Activated CD4-positive, alpha-beta T cell treated with anti-CD3 and anti-CD28 coated beads, Interleukin-2, amount 10 ng/mL, durations not matched to agents 7 days and 5 days (primary cell): Measurements from ENCODE around the gene FOXO6. TPM values are rescaled to one million over a fixed set of nuclear protein-coding genes. Genes with fewer than 3 reads are reported as not detected.

ENCODE experiments used
- CTCF ChIA-PET: fragments of 350-600 bp; sonication (Branson Sonifier 250); formaldehyde crosslinking; loops from one replicate; lab custom pipeline; 2021; ENCODE audit warnings: antibody characterized with exemption; lab: Charles Lee
- POLR2A ChIA-PET: fragments of 350-600 bp; sonication (Branson Sonifier 250); formaldehyde crosslinking; loops from one replicate; lab custom pipeline; 2021; ENCODE audit warnings: antibody characterized with exemption; lab: Charles Lee
- DNase-seq: peaks from one replicate; pipeline ENCODE4 v3.0.0-alpha.2; 2020
- H3K27ac Mint-ChIP-seq: one replicate; pipeline ENCODE4 v1.8.0; 2021; ENCODE audit warnings: mild to moderate bottlenecking, moderate library complexity, mixed read lengths
- H3K27me3 Mint-ChIP-seq: one replicate; pipeline ENCODE4 v1.8.0; 2021; ENCODE audit warnings: mixed read lengths
- H3K36me3 Mint-ChIP-seq: one replicate; pipeline ENCODE4 v1.8.0; 2021; ENCODE audit warnings: low read depth, mixed read lengths
- H3K4me1 Mint-ChIP-seq: one replicate; pipeline ENCODE4 v1.8.0; 2021; ENCODE audit warnings: mixed read lengths
- H3K4me3 Mint-ChIP-seq: one replicate; pipeline ENCODE4 v1.8.0; 2021; ENCODE audit warnings: mild to moderate bottlenecking, moderate library complexity, mixed read lengths
- H3K9me3 Mint-ChIP-seq: one replicate; pipeline ENCODE4 v1.8.0; 2021; ENCODE audit warnings: mixed read lengths
- total RNA-seq, 2 experiments: library from RNA; stranded (reverse); gene quantifications; one replicate each; pipeline ENCODE4 v1.2.3, GENCODE V29; 2021

Gene FOXO6
- total RNA-seq, 2 experiments from 2014 or later: not detected

DNA sequence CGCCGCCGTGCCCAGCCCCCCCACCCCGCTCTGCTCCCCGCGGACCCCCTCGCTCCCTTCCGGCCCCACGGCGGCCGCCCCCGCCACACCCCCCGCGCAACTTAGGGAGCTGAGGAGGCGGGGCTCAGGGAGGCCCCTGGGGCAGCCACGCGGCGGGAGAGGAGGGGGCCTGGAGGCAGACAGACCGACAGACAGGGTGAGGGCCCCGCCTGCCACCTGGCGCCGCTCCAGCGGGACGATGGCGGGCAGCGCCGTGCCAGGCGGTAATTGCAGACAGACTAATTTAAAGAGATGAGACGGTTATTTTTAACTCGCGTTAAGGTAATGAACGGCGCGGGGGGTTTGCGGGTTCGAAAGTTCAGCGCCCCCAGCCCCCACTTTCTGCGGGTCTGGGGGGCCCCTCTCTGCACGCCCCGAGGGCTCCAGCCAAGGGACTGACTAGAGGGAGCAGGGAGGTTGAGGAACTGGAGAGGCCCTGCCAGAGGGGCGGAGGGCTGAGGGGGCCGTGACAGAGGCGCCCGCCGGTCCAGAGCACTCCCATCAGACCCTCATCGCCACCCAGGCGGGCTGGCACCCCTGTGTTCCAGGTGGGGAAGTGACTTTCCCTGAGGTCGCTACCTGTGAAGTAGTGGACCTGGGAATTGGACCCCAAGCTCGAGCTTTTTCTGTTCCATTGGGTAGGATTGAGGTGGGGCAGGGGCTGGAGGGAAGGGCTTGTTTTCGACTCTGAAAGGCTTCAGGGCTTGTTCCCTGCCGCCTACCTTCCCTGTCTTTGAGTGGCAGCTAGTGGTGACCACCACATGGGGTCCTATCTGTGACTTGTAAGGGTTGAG lies 5.4 kb downstream of the FOXO6 start:
- peaks cover 61% of the 10 kb centered on the region for H3K27me3 Mint-ChIP-seq
- ChIA-PET CTCF (interaction anchor here (0.6 to 0.7 kb wide), 2 partner anchors 21 to 47 kb away, joined by 3 to 5 read pairs; no protein-coding TSS in a partner anchor), POLR2A (no interaction called here)
- H3K4me3 Mint-ChIP-seq: peak overlapping the region; percentile 13
- H3K4me1 Mint-ChIP-seq: peaks cover 6% of the 10 kb centered on the region
- H3K27ac Mint-ChIP-seq: no peak overlapping the region
- no peaks in the 10 kb centered on the region for H3K36me3 Mint-ChIP-seq
- no peaks in the 10 kb centered on the region for H3K9me3 Mint-ChIP-seq
- peak; percentile 28 for DNase-seq

DNA sequence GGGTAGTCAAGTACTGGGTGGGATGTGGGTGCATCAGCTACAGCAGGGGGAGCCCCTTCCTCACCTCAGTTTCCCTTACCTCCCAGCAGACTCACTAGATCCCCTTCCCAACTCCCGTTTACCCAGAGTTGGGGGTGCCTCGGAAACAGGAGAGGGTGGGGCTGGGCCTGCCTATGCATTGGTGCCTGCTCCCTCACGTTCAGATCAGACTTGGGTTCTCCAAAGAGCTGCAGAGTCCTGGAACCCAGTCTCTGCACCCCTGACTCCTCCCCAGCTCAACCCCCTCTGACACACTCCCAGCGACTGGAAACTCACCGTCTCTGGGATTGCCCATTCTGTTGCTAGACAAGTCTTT lies 6.0 kb downstream of the FOXO6 start:
- Mint-ChIP-seq H3K4me1 (peaks cover 6% of the 10 kb centered on the region), H3K36me3 (no peaks in the 10 kb centered on the region), H3K4me3 (no peak overlapping the region), H3K27ac (no peak overlapping the region), H3K9me3 (no peaks in the 10 kb centered on the region), H3K27me3 (peaks cover 58% of the 10 kb centered on the region)
- CTCF ChIA-PET: interaction anchor here (0.6 to 0.7 kb wide), 2 partner anchors 20 to 48 kb away, joined by 3 to 5 read pairs; no protein-coding TSS in a partner anchor
- POLR2A ChIA-PET: no interaction called here
- no peak for DNase-seq

DNA sequence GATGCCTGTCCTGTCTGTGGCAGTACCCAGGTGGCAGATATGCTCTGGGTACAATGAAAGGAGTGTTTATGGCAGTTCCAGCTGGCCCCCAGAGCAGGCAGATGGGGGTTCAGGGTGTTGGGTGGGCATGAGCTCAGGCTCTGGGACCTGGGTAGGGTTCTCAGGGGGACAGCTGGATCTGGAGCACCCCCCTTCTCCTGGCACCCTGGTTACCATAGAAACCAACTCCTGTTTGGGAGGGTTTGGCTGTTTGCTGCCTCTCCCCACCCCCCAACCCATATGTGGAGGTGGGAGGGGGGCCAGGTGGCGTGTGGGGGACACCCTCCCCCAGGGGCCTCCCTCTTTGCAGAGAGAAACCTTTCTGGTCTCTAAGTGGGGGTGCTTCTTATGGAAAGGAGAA lies 7.1 kb downstream of the FOXO6 start:
- Mint-ChIP-seq H3K9me3 (no peaks in the 10 kb centered on the region), H3K27me3 (peaks cover 52% of the 10 kb centered on the region), H3K27ac (no peak overlapping the region), H3K4me3 (no peak overlapping the region), H3K4me1 (peaks cover 6% of the 10 kb centered on the region), H3K36me3 (no peaks in the 10 kb centered on the region)
- CTCF ChIA-PET: interaction anchor here (0.5 to 0.7 kb wide), 2 partner anchors 9 to 1497 kb away, joined by 3 read pairs; no protein-coding TSS in a partner anchor
- no peak for DNase-seq
- POLR2A ChIA-PET: no interaction called here

DNA sequence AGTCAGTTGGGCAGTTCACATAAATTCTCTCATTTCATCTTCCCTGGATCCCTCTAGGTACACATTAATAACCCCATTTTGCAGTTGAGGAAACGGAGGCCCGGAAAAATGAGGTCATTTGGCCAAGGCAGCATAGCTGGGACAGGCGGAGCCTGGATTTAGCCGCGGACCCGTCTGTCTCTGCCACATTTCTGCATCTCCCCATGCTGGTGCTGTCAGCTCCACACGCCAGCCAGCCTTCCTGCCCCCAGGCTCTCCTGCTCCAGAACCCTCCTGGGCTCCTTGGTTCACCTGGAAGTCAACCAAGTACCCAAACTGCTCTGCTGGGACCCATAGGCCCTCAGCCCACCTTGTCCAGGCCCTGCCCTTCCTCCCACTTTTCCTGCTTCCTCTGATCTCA lies 7.6 kb downstream of the FOXO6 start:
- Mint-ChIP-seq H3K27ac (no peak overlapping the region), H3K36me3 (no peaks in the 10 kb centered on the region), H3K27me3 (peaks cover 48% of the 10 kb centered on the region), H3K4me1 (peaks cover 6% of the 10 kb centered on the region), H3K4me3 (no peak overlapping the region), H3K9me3 (no peaks in the 10 kb centered on the region)
- ChIA-PET CTCF (interaction anchor here (0.5 kb wide), 1 partner anchor 1498 kb away, joined by 3 read pairs; no protein-coding TSS in a partner anchor), POLR2A (no interaction called here)
- DNase-seq: no peak

DNA sequence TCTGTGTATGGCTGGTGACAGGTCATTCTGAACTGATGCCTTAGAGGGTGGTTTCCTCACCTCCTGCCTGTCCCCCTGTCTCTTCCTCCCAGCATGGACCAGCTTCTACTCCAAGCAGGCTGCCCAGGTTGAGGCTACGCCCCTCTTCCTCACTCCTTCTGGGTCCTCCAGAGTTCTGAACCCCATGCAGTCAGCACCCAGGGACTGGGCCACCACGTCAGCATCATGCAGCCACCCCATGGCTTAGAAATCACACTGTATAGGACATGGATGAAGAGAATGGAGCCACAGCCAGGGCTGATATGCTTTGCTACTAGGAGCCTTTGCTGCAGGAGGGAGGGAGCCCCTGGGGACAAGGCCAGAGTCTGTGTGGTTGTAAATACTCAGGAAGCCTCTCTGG lies 8.3 kb downstream of the FOXO6 start:
- H3K4me3 Mint-ChIP-seq: no peak overlapping the region
- CTCF ChIA-PET: interaction anchor here (1.7 kb wide), 1 partner anchor 14 kb away, joined by 5 read pairs; no protein-coding TSS in a partner anchor

DNA sequence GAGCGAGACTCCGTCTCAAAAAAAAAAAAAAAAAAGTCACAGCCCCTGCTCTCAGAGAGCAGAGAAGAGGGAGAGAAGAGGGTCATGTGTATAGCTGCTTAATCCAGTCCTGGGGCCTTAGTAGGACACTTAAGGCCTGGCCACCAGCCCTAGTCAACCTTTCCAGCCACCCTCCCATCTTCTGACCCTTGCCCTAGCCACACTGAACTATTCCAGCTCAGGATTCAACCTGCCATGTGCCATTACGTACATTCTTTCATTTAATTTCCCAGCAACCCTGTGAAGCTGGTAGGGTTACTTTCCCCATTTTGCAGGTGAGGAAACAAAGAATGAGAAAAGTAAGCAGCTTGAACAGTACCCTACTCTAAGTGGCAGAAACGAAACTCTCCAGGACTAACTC lies 9.0 kb downstream of the FOXO6 start:
- Mint-ChIP-seq H3K4me3 (no peak overlapping the region), H3K9me3 (no peaks in the 10 kb centered on the region), H3K27me3 (peaks cover 37% of the 10 kb centered on the region), H3K27ac (no peak overlapping the region), H3K4me1 (peaks cover 6% of the 10 kb centered on the region), H3K36me3 (no peaks in the 10 kb centered on the region)
- POLR2A ChIA-PET: no interaction called here
- no peak for DNase-seq
- CTCF ChIA-PET: interaction anchor here (1.7 kb wide), 1 partner anchor 15 kb away, joined by 5 read pairs; no protein-coding TSS in a partner anchor

More for the DNA sequence above, 8.3 kb downstream of the FOXO6 start:
- H3K27ac Mint-ChIP-seq: no peak overlapping the region
- peaks cover 44% of the 10 kb centered on the region for H3K27me3 Mint-ChIP-seq
- POLR2A ChIA-PET: no interaction called here
- no peak for DNase-seq
- H3K36me3 Mint-ChIP-seq: no peaks in the 10 kb centered on the region
- peaks cover 6% of the 10 kb centered on the region for H3K4me1 Mint-ChIP-seq
- no peaks in the 10 kb centered on the region for H3K9me3 Mint-ChIP-seq

DNA sequence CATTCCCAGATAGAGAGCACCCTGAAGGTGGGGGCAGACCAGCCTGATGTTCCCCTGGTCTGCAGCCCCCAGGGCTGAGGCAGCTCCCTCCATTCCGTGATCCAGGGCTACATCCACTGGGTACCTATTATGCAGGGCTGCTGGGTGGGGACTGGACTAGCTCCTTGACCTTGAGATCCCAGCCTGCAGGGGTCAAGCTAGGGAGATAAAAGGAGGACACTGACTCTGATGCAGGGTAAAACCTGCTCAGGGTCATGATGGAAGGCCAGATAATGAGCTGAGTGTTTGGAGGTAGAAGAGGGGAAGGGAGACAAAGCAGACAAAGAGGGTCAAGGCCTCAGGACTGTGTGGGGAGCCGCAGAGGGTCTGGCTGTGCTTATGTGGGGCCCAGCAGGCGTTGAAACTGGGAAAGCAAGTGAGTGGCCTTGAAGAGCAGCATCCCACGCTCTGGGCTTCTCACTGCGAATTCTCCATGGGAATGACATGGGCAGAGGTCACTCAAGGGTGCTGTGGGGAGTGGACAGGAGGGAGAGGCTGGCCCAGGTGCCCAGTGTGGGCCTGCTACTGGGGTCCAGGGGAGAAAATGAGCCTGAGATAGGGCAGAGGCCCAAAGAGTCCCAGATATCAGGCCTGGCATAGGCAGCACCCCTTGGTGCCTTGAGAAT lies 9.7 kb downstream of the FOXO6 start:
- no peak for DNase-seq
- H3K27ac Mint-ChIP-seq: no peak overlapping the region
- H3K4me1 Mint-ChIP-seq: peaks cover 6% of the 10 kb centered on the region
- no peak overlapping the region for H3K4me3 Mint-ChIP-seq
- ChIA-PET POLR2A (no interaction called here), CTCF (interaction anchor here (0.6 to 1.7 kb wide), 2 partner anchors 16 to 204 kb away, joined by 3 to 5 read pairs; no protein-coding TSS in a partner anchor)
- H3K36me3 Mint-ChIP-seq: no peaks in the 10 kb centered on the region
- H3K9me3 Mint-ChIP-seq: no peaks in the 10 kb centered on the region
- peaks cover 30% of the 10 kb centered on the region for H3K27me3 Mint-ChIP-seq

DNA sequence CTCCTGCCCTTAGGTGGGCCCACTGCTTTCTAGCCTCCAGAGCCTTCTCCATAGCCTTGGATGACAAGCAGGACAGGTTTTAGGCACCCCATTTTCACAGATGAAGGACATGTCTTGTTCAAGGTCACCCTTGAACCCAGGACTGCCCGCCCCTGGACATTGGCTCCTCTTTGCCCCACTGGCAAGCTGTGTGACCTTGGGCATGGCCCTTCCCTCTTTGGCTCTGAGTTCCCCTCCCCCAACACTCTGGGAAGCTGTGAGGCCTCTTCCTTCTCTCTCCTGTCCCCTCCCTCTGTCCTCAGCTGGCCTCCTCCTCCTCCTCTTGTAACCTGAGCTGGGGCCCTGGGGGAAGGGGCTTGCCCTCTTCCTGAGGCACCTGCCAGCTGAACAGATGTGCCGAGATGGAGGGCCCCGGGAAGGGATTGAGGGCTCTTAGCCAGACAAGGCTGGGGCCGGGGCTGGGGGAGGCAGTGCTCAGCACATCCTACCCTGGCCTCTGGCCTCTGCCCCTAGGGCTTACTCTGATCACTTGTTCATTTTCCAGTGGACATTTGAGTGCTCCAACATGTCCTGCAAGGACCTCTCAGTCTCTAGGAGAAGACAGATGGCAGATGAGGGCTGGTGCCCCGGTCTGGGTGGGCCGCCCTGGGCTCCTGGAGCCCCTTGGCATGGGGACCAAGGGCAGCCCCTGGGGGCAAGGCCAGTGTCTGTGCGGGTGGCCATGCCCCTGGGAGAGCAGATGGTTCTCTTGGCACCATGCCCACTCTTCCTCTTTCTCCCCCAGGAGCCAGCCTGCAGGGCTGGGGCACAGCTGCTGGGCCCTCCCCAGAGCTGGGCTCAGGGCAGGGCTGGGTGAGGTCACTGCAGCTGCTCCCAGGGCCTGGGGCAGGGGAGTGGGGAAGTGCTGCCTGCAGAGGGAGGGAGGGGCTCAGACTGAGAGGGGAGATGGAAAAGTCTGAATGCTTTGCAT lies 10.7 kb downstream of the FOXO6 start:
- H3K27ac Mint-ChIP-seq: no peak overlapping the region
- no peak overlapping the region for H3K4me3 Mint-ChIP-seq
- ChIA-PET CTCF (no interaction called here), POLR2A (no interaction called here)
- peaks cover 28% of the 10 kb centered on the region for H3K27me3 Mint-ChIP-seq
- DNase-seq: no peak
- H3K36me3 Mint-ChIP-seq: no peaks in the 10 kb centered on the region
- peaks cover 3% of the 10 kb centered on the region for H3K4me1 Mint-ChIP-seq
- H3K9me3 Mint-ChIP-seq: no peaks in the 10 kb centered on the region

DNA sequence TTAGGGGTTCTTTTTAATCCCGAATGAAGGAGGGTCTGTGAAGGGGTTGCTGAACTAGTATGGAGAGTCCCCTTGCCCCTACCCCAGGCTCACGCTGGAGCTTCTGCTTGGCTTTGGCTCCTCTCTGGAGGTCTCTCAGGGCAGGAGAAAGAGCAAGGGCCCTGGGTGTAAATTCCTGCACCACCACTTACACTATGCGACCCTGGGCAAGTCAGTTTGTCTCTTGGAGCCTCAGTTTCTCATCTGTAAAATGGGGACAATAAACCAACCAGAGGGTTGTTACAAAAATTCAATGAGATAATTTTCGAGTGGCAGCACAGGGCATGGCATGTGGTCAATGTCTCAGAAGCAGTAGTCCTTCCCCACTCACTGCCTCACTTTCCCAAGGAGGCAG lies 11.4 kb downstream of the FOXO6 start:
- DNase-seq: no peak
- no peaks in the 10 kb centered on the region for H3K36me3 Mint-ChIP-seq
- H3K27me3 Mint-ChIP-seq: peaks cover 21% of the 10 kb centered on the region
- ChIA-PET POLR2A (no interaction called here), CTCF (no interaction called here)
- no peaks in the 10 kb centered on the region for H3K9me3 Mint-ChIP-seq
- H3K4me1 Mint-ChIP-seq: no peaks in the 10 kb centered on the region
- H3K4me3 Mint-ChIP-seq: no peak overlapping the region
- H3K27ac Mint-ChIP-seq: no peak overlapping the region

DNA sequence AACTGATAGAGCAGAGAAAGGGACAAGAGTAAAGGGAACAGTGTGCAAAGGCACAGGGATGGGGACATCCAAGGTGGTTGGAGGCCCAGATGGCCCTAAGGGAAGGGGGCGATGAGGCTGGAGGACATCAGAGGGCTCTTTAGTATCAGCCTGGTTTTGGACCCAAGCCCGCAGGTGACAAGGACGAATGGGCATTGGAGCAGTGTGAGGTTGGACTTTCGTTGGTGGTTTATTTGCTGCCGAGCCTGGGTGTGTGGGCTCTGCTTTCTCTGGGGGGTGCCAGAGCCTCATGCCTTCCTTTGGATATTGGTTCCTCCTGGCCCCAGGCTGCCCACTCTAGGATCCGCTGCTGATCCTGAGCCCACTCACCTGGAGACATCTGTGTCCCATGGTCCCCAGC lies 12.1 kb downstream of the FOXO6 start:
- ChIA-PET POLR2A (no interaction called here), CTCF (no interaction called here)
- no peak overlapping the region for H3K4me3 Mint-ChIP-seq
- no peaks in the 10 kb centered on the region for H3K9me3 Mint-ChIP-seq
- DNase-seq: no peak
- H3K27me3 Mint-ChIP-seq: peaks cover 16% of the 10 kb centered on the region
- H3K27ac Mint-ChIP-seq: no peak overlapping the region
- H3K4me1 Mint-ChIP-seq: no peaks in the 10 kb centered on the region
- no peaks in the 10 kb centered on the region for H3K36me3 Mint-ChIP-seq

DNA sequence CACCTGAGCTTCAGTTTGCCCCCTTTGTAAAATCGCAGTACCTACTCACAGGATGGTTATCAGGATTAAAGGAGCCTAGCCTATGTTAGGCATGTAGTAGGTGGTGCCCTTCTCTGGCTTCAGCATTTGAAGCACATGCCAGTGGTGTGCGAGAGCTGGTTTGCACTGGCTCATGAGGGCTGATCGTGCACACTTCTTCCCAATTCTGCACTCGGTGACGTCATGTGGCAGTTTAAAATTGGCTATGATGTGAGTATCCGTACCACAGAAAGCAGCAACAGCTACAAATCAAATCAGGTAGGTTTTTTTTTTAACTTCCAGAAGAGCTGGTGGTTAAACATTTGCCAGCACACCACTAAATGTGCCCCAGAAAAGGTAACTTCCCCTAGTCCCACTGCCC lies 13.5 kb downstream of the FOXO6 start:
- H3K27ac Mint-ChIP-seq: no peak overlapping the region
- POLR2A ChIA-PET: no interaction called here
- no peak overlapping the region for H3K4me3 Mint-ChIP-seq
- H3K9me3 Mint-ChIP-seq: no peaks in the 10 kb centered on the region
- DNase-seq: no peak
- no peaks in the 10 kb centered on the region for H3K4me1 Mint-ChIP-seq
- H3K27me3 Mint-ChIP-seq: peaks cover 10% of the 10 kb centered on the region
- CTCF ChIA-PET: interaction anchor here (0.5 kb wide), 1 partner anchor 521 kb away, joined by 3 read pairs; no protein-coding TSS in a partner anchor
- no peaks in the 10 kb centered on the region for H3K36me3 Mint-ChIP-seq

DNA sequence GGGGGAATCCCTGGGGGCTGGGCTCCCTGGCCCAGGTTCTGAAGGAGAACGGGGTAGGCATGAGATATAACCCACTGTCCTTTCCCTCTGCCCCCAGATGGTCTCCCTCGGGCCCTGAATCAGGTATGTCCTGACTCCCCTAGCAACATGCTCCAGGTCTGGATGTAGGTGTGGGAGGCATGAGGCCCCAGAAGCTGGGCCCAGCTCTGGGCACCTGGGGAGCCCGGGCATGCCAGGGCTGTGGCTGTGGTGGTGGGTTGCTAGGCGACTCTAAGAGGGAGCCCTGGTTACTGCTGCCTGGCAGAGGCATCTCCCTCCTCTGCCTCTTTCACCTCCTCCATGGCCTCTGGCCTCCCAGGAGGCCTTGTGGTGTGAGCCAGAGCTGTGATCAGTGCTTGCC lies 16.2 kb downstream of the FOXO6 start:
- no peak overlapping the region for H3K27ac Mint-ChIP-seq
- ChIA-PET CTCF (interaction anchor here (0.8 to 0.9 kb wide), 2 partner anchors 26 to 164 kb away, joined by 3 read pairs; no protein-coding TSS in a partner anchor), POLR2A (no interaction called here)
- H3K36me3 Mint-ChIP-seq: no peaks in the 10 kb centered on the region
- H3K4me1 Mint-ChIP-seq: peaks cover 3% of the 10 kb centered on the region
- H3K9me3 Mint-ChIP-seq: no peaks in the 10 kb centered on the region
- H3K4me3 Mint-ChIP-seq: no peak overlapping the region
- peaks cover 26% of the 10 kb centered on the region for H3K27me3 Mint-ChIP-seq
- DNase-seq: no peak
